Keratinocyte (primary cell): ENCODE data around the gene ARHGAP10.

Experiments used
- EZH2 ChIP-seq: IDR thresholded peaks from one replicate; pipeline ENCODE4 v1.6.1; 2012; ENCODE audit warnings: inconsistent platforms, mild to moderate bottlenecking, low read length, moderate library complexity
- TF ChIP-seq, protein P1 (sequence below), 3 experiments: IDR thresholded peaks in 1 of 3; conservative IDR thresholded peaks in 1 of 3; optimal IDR thresholded peaks in 1 of 3; 2 replicates in 2 of 3; 3 replicates in 1 of 3; pipeline versions ENCODE3 to v1.5.1; 2011; ENCODE audit warnings: low read length in 3 of 3, mild to moderate bottlenecking in 3 of 3, moderate library complexity in 2 of 3, control low read depth in 1 of 3, inconsistent platforms in 1 of 3; ENCODE audit not compliant: insufficient read depth in 2 of 3; ENCODE audit errors: extremely low read depth in 1 of 3

DNA sequence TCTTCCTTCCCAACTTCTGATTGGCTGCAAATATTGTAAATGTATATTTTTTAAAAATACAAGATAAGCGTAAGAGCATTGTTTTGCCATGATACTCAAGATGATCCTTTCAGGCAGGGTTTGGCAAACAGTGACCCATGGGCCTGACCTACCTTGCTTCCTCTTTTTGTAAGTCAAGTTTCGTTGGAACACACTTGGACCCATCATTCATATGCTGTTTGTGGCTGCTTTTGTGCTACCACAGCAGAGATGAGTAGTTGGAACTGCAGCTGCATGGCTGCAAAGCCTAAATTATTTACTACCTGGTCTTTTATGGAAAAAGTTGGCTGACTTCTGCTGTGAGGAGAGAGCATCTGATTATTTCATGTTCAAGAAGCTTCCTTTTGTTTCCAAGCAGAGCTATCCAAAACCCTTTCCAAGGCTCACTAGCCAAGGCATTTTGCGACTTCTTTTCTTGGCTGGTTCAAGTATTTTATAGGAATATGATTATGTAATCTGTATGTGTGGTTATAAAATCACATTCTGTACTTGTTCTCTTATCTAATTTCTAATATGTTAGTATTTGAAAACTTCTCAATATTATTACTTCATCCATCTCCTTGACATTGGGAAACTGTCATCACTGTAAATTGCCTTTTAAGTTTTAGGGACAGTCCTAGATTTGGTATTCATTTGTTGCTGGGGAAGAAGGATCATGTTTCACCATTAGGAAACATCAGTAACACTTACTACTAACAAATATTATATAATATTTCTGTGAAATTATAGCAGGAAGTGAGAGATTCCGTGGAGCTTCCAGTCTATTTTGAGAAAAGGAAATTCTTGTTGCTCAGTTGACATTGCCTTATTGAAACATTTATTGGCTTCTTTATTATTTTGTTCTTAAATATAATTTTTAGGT lies 109.2 kb downstream of the ARHGAP10 start:
- TF ChIP-seq, protein P1, sequence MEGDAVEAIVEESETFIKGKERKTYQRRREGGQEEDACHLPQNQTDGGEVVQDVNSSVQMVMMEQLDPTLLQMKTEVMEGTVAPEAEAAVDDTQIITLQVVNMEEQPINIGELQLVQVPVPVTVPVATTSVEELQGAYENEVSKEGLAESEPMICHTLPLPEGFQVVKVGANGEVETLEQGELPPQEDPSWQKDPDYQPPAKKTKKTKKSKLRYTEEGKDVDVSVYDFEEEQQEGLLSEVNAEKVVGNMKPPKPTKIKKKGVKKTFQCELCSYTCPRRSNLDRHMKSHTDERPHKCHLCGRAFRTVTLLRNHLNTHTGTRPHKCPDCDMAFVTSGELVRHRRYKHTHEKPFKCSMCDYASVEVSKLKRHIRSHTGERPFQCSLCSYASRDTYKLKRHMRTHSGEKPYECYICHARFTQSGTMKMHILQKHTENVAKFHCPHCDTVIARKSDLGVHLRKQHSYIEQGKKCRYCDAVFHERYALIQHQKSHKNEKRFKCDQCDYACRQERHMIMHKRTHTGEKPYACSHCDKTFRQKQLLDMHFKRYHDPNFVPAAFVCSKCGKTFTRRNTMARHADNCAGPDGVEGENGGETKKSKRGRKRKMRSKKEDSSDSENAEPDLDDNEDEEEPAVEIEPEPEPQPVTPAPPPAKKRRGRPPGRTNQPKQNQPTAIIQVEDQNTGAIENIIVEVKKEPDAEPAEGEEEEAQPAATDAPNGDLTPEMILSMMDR (optimal IDR thresholded peaks at IDR 0.05 in 1 of 3, IDR thresholded peaks at IDR 0.05 in 1 of 3, conservative IDR thresholded peaks at IDR 0.05 in 1 of 3; ENCODE audit: extremely low read depth in 1 of 3, insufficient read depth in 2 of 3, low read length in 3 of 3) = no peak
- no peak for TF ChIP-seq EZH2
